DOHH2 (cell line): ENCODE measurements around the gene IL2RG.

ENCODE experiments used
- EZH2phosphoT487 ChIP-seq: fragments of 200-600 bp; sonication (generic); IDR thresholded peaks from 2 replicates; pipeline ENCODE4 v1.6.1; 2017; ENCODE audit warnings: borderline replicate concordance, mild to moderate bottlenecking, antibody characterized with exemption, low read length, moderate library complexity, mixed read lengths
- TF ChIP-seq, protein P1 (sequence below): fragments of 200-600 bp; sonication (generic); IDR thresholded peaks from one replicate; pipeline ENCODE4 v1.5.1; 2014; ENCODE audit warnings: antibody characterized with exemption, mild to moderate bottlenecking, low read depth, low read length; ENCODE audit not compliant: poor library complexity, severe bottlenecking

- TF ChIP-seq, protein P1, sequence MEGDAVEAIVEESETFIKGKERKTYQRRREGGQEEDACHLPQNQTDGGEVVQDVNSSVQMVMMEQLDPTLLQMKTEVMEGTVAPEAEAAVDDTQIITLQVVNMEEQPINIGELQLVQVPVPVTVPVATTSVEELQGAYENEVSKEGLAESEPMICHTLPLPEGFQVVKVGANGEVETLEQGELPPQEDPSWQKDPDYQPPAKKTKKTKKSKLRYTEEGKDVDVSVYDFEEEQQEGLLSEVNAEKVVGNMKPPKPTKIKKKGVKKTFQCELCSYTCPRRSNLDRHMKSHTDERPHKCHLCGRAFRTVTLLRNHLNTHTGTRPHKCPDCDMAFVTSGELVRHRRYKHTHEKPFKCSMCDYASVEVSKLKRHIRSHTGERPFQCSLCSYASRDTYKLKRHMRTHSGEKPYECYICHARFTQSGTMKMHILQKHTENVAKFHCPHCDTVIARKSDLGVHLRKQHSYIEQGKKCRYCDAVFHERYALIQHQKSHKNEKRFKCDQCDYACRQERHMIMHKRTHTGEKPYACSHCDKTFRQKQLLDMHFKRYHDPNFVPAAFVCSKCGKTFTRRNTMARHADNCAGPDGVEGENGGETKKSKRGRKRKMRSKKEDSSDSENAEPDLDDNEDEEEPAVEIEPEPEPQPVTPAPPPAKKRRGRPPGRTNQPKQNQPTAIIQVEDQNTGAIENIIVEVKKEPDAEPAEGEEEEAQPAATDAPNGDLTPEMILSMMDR = no peak
- TF ChIP-seq EZH2phosphoT487 = no peak
Observed at GRCh38 chrX:71091263-71091662, 20.1 kb downstream of the IL2RG start.
